Duodenal mucosa (tissue), 2 donors: ENCODE data around the gene IQUB.
"Not testable (repeated sequence)": the region's sequence is repeated elsewhere in the genome, so short reads cannot be mapped to it uniquely, and the experiment has no call there.

Source experiments
- H3K27ac ChIP-seq: one replicate; pipeline ENCODE4 v1.7.0; 2013; ENCODE audit warnings: low read depth, low read length
- H3K27me3 ChIP-seq, 2 donors: one replicate each; pipeline ENCODE4 v1.7.0; 2013; ENCODE audit warnings: low read length in 2 of 2, control low read depth in 1 of 2; ENCODE audit not compliant: insufficient read depth in 2 of 2, control insufficient read depth in 1 of 2
- H3K36me3 ChIP-seq, 2 donors: one replicate each; pipeline ENCODE4 v1.7.0; 2013; ENCODE audit warnings: low read length in 2 of 2, control low read depth in 1 of 2; ENCODE audit not compliant: insufficient read depth in 2 of 2, control insufficient read depth in 1 of 2
- H3K4me1 ChIP-seq, 2 donors: one replicate each; pipeline ENCODE4 v1.7.0; 2013; ENCODE audit warnings: low read length in 2 of 2, control low read depth in 1 of 2; ENCODE audit not compliant: insufficient read depth in 2 of 2, control insufficient read depth in 1 of 2
- H3K4me3 ChIP-seq, 2 donors: one replicate each; pipeline ENCODE4 v1.7.0; 2013; ENCODE audit warnings: low read length in 2 of 2, low read depth in 1 of 2
- H3K9ac ChIP-seq, 2 donors: one replicate each; pipeline ENCODE4 v1.7.0; 2013; ENCODE audit warnings: low read length in 2 of 2, low read depth in 1 of 2
- H3K9me3 ChIP-seq, 2 donors: one replicate each; pipeline ENCODE4 v1.7.0; 2013; ENCODE audit warnings: low read length in 2 of 2, control low read depth in 1 of 2; ENCODE audit not compliant: control insufficient read depth in 1 of 2

The IQUB gene

DNA sequence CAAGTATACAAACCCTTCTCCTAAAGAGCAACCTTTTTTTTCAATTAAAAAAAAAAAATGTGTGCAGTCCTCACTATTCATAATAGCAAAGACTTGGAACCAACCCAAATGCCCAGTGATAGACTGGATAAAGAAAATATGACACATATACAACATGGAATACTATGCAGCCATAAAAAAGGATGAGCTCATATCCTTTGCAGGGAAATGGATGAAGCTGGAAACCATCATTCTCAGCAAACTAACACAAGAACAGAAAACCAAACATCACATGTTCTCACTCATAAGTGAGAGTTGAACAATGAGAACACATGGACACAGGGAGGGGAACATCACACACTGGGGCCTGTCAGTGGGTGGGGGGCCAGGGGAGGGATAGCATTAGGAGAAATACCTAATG lies 17.7 kb upstream of the IQUB start:
- H3K27me3 ChIP-seq, H3K9me3 ChIP-seq, H3K9ac ChIP-seq, H3K27ac ChIP-seq, H3K4me3 ChIP-seq: not testable (repeated sequence)
- peaks cover 13 to 19% of the 10 kb centered on the region in 2 donors for H3K4me1 ChIP-seq
- H3K36me3 ChIP-seq, result peaks cover 15 to 32% of the 10 kb centered on the region in 2 donors

- peaks cover 13 to 41% of the 10 kb centered on the region in 2 donors for H3K36me3 ChIP-seq
These were observed 14.0 kb upstream of the IQUB start for GRCh38 chr7:123548406-123548805.

GRCh38 chr7:123539871-123540270 lies 5.5 kb upstream of the IQUB start:
- Histone ChIP-seq H3K9ac (no peak overlapping the region), H3K4me1 (no peaks in the 10 kb centered on the region), H3K9me3 (no peaks in the 10 kb centered on the region), H3K27me3 (no peaks in the 10 kb centered on the region), H3K4me3 (no peak overlapping the region), H3K27ac (no peak overlapping the region), H3K36me3 (peaks cover 0 to 8% of the 10 kb centered on the region in 2 donors)

More at GRCh38 chr7:123548406-123548805, 14.0 kb upstream of the IQUB start:
- no peak overlapping the region for H3K4me3 ChIP-seq
- no peak overlapping the region for H3K9ac ChIP-seq
- no peaks in the 10 kb centered on the region for H3K4me1 ChIP-seq
- no peaks in the 10 kb centered on the region for H3K27me3 ChIP-seq
- no peak overlapping the region for H3K27ac ChIP-seq
- H3K9me3 ChIP-seq, result no peaks in the 10 kb centered on the region

- H3K27me3 ChIP-seq, result peaks cover 2 to 4% of the 10 kb centered on the region in 2 donors
- H3K4me3 ChIP-seq, result no peak overlapping the region
- no peak overlapping the region for H3K27ac ChIP-seq
- peaks cover 0 to 8% of the 10 kb centered on the region in 2 donors for H3K36me3 ChIP-seq
- no peak overlapping the region for H3K9ac ChIP-seq
- H3K9me3 ChIP-seq, result no peaks in the 10 kb centered on the region
- H3K4me1 ChIP-seq, result peaks cover 4 to 5% of the 10 kb centered on the region in 2 donors
These were observed 4.5 kb upstream of the IQUB start for GRCh38 chr7:123538897-123539296.

- H3K4me3 ChIP-seq, result no peak overlapping the region
- peaks cover 0 to 7% of the 10 kb centered on the region in 2 donors for H3K36me3 ChIP-seq
- H3K4me1 ChIP-seq, result peaks cover 4 to 7% of the 10 kb centered on the region in 2 donors
- H3K27me3 ChIP-seq, result peaks cover 9 to 11% of the 10 kb centered on the region in 2 donors
- no peak overlapping the region for H3K27ac ChIP-seq
- no peak overlapping the region for H3K9ac ChIP-seq
- H3K9me3 ChIP-seq, result no peaks in the 10 kb centered on the region
These were observed 3.9 kb upstream of the IQUB start for GRCh38 chr7:123538189-123538714.

GRCh38 chr7:123537026-123537642 lies 2.7 kb upstream of the IQUB start:
- Histone ChIP-seq H3K4me3 (no peak overlapping the region), H3K27me3 (peaks cover 10 to 14% of the 10 kb centered on the region in 2 donors), H3K9me3 (no peaks in the 10 kb centered on the region), H3K9ac (no peak overlapping the region), H3K4me1 (peaks cover 4 to 7% of the 10 kb centered on the region in 2 donors), H3K36me3 (peaks cover 0 to 4% of the 10 kb centered on the region in 2 donors), H3K27ac (no peak overlapping the region)

DNA sequence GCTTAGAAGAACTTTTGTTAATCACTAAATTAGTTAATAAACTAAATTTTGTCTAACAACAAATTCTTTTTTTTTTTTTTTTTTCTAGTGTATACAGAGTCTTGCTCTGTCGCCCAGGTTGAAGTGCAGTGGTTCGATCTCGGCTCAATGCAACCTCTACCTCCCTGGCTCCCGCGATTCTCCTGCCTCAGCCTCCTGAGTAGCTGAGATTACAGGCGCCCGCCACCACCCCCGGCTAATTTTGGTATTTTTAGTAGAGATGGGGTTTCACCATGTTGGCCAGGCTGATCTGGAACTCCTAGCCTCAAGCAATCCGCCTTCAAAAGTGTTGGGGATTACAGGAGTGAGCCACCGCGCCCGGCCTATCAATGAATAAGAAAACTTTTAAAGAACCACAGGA lies 1.1 kb upstream of the IQUB start:
- Histone ChIP-seq H3K9me3 (no peaks in the 10 kb centered on the region), H3K27ac (no peak overlapping the region), H3K4me1 (peaks cover 4 to 7% of the 10 kb centered on the region in 2 donors), H3K9ac (no peak overlapping the region), H3K27me3 (peaks cover 10 to 14% of the 10 kb centered on the region in 2 donors), H3K4me3 (peak overlapping the region; percentile 62 to 74), H3K36me3 (no peaks in the 10 kb centered on the region)

GRCh38 chr7:123533929-123534382 lies 439 bp downstream of the IQUB start:
- H3K9ac ChIP-seq, result peak overlapping the region; percentile 28 to 63
- H3K4me1 ChIP-seq, result peaks cover 4 to 7% of the 10 kb centered on the region in 2 donors
- H3K27ac ChIP-seq, result no peak overlapping the region
- H3K36me3 ChIP-seq, result no peaks in the 10 kb centered on the region
- peaks cover 10 to 14% of the 10 kb centered on the region in 2 donors for H3K27me3 ChIP-seq
- H3K4me3 ChIP-seq, result peak overlapping the region; percentile 74 to 81
- no peaks in the 10 kb centered on the region for H3K9me3 ChIP-seq

DNA sequence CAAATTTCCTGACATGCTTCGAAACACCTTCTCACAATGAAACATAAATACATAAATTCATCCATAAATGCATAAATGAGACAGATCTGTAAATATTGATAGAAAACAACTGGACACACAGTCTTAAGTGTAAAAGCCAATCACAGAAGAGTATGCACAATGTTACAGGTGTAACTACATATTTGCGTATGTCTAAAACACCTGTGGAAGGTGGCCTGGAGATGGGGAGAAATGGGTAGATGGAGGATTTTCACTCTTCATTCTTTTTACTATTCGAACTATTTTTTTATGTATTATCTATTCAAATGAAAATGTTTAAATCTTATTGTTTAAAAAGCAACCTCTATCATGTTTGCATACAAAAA lies 860 bp downstream of the IQUB start:
- Histone ChIP-seq H3K4me1 (peaks cover 4 to 7% of the 10 kb centered on the region in 2 donors), H3K9me3 (no peaks in the 10 kb centered on the region), H3K36me3 (no peaks in the 10 kb centered on the region), H3K9ac (no peak overlapping the region), H3K27ac (no peak overlapping the region), H3K4me3 (no peak overlapping the region), H3K27me3 (peaks cover 10 to 14% of the 10 kb centered on the region in 2 donors)

- not testable (repeated sequence) for H3K9ac ChIP-seq, H3K27ac ChIP-seq, H3K36me3 ChIP-seq, H3K4me1 ChIP-seq, H3K9me3 ChIP-seq
- Histone ChIP-seq H3K4me3 (peak overlapping the region in 1 of 2 donors; percentile 16), H3K27me3 (peaks cover 10 to 14% of the 10 kb centered on the region in 2 donors)
These were observed 1.4 kb downstream of the IQUB start for GRCh38 chr7:123532788-123533552.
